SK-N-SH (cell line): Measurements from ENCODE around the gene LEKR1. TPM values are rescaled to one million over a fixed set of nuclear protein-coding genes. Genes with fewer than 3 reads are reported as not detected.

ENCODE experiments used
- CTCF ChIA-PET: fragments of 300-600, 350-600 bp; formaldehyde crosslinking; extraction: SDS; loops from one replicate; lab custom pipeline; 2021; lab: Yijun Ruan, JAX
- POLR2A ChIA-PET: fragments of 350-600 bp; sonication (Branson Sonifier 250); formaldehyde crosslinking; extraction: SDS; loops from one replicate; lab custom pipeline; 2020; ENCODE audit warnings: antibody characterized with exemption, inconsistent platforms; lab: Yijun Ruan, JAX
- DNase-seq: peaks from one replicate; pipeline ENCODE4 v3.0.0; 2012
- H2AFZ ChIP-seq: fragments of 200-600 bp; sonication (generic); 2 replicates; pipeline ENCODE4 v1.8.1; 2016; ENCODE audit warnings: antibody characterized with exemption, mild to moderate bottlenecking, low read depth
- H3F3A ChIP-seq: fragments of 200-600 bp; sonication (generic); replicated peaks from 2 replicates; pipeline ENCODE3; 2016; ENCODE audit warnings: antibody characterized with exemption, mild to moderate bottlenecking; ENCODE audit not compliant: insufficient read depth
- H3K27ac ChIP-seq, 2 experiments: fragments of 200-500 bp in 1 of 2; fragments of 200-600 bp in 1 of 2; sonication (Bioruptor generic) in 1 of 2; sonication (generic), shearing (Covaris generic) in 1 of 2; 2 replicates each; pipeline versions ENCODE4 v1.5.1 to v1.6.1; 2014 to 2016; ENCODE audit warnings: low read depth in 2 of 2, inconsistent platforms in 1 of 2, low read length in 1 of 2, mild to moderate bottlenecking in 1 of 2, mixed read lengths in 1 of 2
- H3K27me3 ChIP-seq: fragments of 200-600 bp; sonication (generic), shearing (Covaris generic); 2 replicates; pipeline ENCODE4 v1.6.1; 2016; ENCODE audit warnings: mixed run types; ENCODE audit not compliant: insufficient read depth
- H3K36me3 ChIP-seq, 2 experiments: fragments of 200-500 bp in 1 of 2; fragments of 200-600 bp in 1 of 2; sonication (Bioruptor generic) in 1 of 2; sonication (generic) in 1 of 2; replicated peaks in 1 of 2; 2 replicates each; pipeline versions ENCODE3 to v1.5.1; 2014 to 2016; ENCODE audit warnings: low read length in 1 of 2, mild to moderate bottlenecking in 1 of 2; ENCODE audit not compliant: insufficient read depth in 2 of 2, control insufficient read depth in 1 of 2
- H3K4me1 ChIP-seq, 2 experiments: fragments of 200-500 bp in 1 of 2; fragments of 200-600 bp in 1 of 2; sonication (Bioruptor generic) in 1 of 2; sonication (generic), shearing (Covaris generic) in 1 of 2; 2 replicates each; pipeline versions ENCODE4 v1.5.1 to v1.6.1; 2014 to 2016; ENCODE audit warnings: low read depth in 1 of 2, low read length in 1 of 2, mixed run types in 1 of 2; ENCODE audit not compliant: insufficient read depth in 2 of 2, control insufficient read depth in 1 of 2
- H3K4me2 ChIP-seq: fragments of 200-600 bp; sonication (generic), shearing (Covaris generic); 2 replicates; pipeline ENCODE4 v1.6.1; 2017; ENCODE audit warnings: mixed run types
- H3K4me3 ChIP-seq, 2 experiments: fragments of 200-500 bp in 1 of 2; fragments of 200-600 bp in 1 of 2; sonication (Bioruptor generic) in 1 of 2; sonication (generic), shearing (Covaris generic) in 1 of 2; 2 replicates each; pipeline versions ENCODE4 v1.5.1 to v1.8.1; 2014 to 2016; ENCODE audit warnings: low read depth in 2 of 2, inconsistent platforms in 1 of 2, low read length in 1 of 2, mild to moderate bottlenecking in 1 of 2, mixed read lengths in 1 of 2, moderate library complexity in 1 of 2
- H3K79me2 ChIP-seq: fragments of 200-600 bp; sonication (generic); 2 replicates; pipeline ENCODE4 v1.8.1; 2017; ENCODE audit warnings: mild to moderate bottlenecking; ENCODE audit not compliant: insufficient read depth
- H3K9ac ChIP-seq: fragments of 200-600 bp; sonication (generic); 2 replicates; pipeline ENCODE4 v1.6.1; 2017; ENCODE audit warnings: mixed run types
- H3K9me2 ChIP-seq: fragments of 200-600 bp; sonication (generic); 2 replicates; pipeline ENCODE4 v1.6.1; 2017; ENCODE audit warnings: mixed run types
- H3K9me3 ChIP-seq: fragments of 200-600 bp; sonication (generic); 2 replicates; pipeline ENCODE4 v1.6.1; 2017; ENCODE audit warnings: mixed run types, mild to moderate bottlenecking, moderate library complexity
- H4K20me1 ChIP-seq: fragments of 200-600 bp; sonication (generic); 2 replicates; pipeline ENCODE4 v1.6.1; 2017; ENCODE audit warnings: mild to moderate bottlenecking, mixed run types; ENCODE audit not compliant: insufficient read depth
- ELF1 ChIP-seq: IDR thresholded peaks from 2 replicates; pipeline ENCODE4 v1.4.0; 2012
- EP300 ChIP-seq, 2 experiments: IDR thresholded peaks; 2 replicates each; pipeline versions ENCODE4 v1.4.0 to v1.6.1; 2012; ENCODE audit warnings: borderline replicate concordance in 1 of 2, low read depth in 1 of 2, low read length in 1 of 2
- FOSL2 ChIP-seq: IDR thresholded peaks from 2 replicates; pipeline ENCODE4 v1.4.0; 2012; ENCODE audit warnings: low read depth, mild to moderate bottlenecking, moderate library complexity, borderline replicate concordance
- FOXM1 ChIP-seq: IDR thresholded peaks from 2 replicates; pipeline ENCODE4 v1.4.0; 2012; ENCODE audit warnings: low read depth, mild to moderate bottlenecking
- JUND ChIP-seq: IDR thresholded peaks from 2 replicates; pipeline ENCODE4 v1.4.0; 2012
- NFIC ChIP-seq: IDR thresholded peaks from 2 replicates; pipeline ENCODE4 v1.4.0; 2012; ENCODE audit warnings: borderline replicate concordance
- POLR2AphosphoS5 ChIP-seq: IDR thresholded peaks from 2 replicates; pipeline ENCODE4 v1.6.1; 2012; ENCODE audit warnings: low read depth, low read length
- RCOR1 ChIP-seq: fragments of 150-350 bp; IDR thresholded peaks from 2 replicates; pipeline ENCODE4 v1.6.1; 2017; ENCODE audit warnings: antibody characterized with exemption, low read length
- TCF12 ChIP-seq: IDR thresholded peaks from 2 replicates; pipeline ENCODE4 v1.4.0; 2012
- WGBS: methylation state at CpG from one replicate; pipeline ENCODE4 v1.1.6; 2017; ENCODE audit warnings: low lambda C conversion rate; 5-methylcytosine and 5-hydroxymethylcytosine counted together
- polyA plus RNA-seq, 3 experiments: library from polyadenylated mRNA; depleted of rRNA; stranded (reverse); fragments of >200 nt; gene quantifications; 2 replicates each; pipeline ENCODE4 v1.2.3, GENCODE V29; 2012
- TF ChIP-seq, protein P1 (sequence below): IDR thresholded peaks from 2 replicates; pipeline ENCODE4 v1.4.0; 2012; ENCODE audit warnings: low read depth, borderline replicate concordance
- TF ChIP-seq, protein P2 (sequence below): IDR thresholded peaks from 2 replicates; pipeline ENCODE4 v1.6.1; 2012; ENCODE audit warnings: mild to moderate bottlenecking, low read depth, low read length, moderate library complexity
- TF ChIP-seq, protein P3 (sequence below): IDR thresholded peaks from 2 replicates; pipeline ENCODE4 v1.4.0; 2012; ENCODE audit warnings: low read depth, borderline replicate concordance
- TF ChIP-seq, protein P4 (sequence below): IDR thresholded peaks from 2 replicates; pipeline ENCODE4; 2012
- TF ChIP-seq, protein P5 (sequence below): fragments of 200-600 bp; sonication (generic); IDR thresholded peaks from 2 replicates; pipeline ENCODE4 v1.6.1; 2017; ENCODE audit warnings: antibody characterized with exemption, mild to moderate bottlenecking, moderate library complexity

Gene LEKR1
- polyA plus RNA-seq, 1 of the 3 experiments (the other 2 are of a cell fraction) = 0.30 TPM

DNA sequence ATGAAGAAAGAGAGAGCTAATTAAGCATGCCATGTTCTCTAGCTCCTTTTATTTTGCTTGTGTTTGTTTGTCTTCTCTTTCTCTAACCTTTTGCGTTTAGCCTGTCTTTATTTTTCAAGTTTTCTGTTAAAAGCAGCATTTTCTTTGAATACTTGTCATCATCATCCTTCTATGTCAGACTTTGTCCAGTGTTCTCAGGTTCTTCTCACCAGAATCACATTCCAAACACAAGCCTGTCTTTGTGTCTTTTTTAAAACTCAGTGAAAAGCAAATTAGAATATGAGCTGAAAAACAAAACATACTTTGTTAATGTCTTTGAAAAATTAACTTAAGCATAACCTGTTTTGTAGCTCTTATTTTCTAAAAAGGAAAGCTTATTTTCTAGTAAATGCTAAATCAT is 62.4 kb downstream of the LEKR1 start:
- no peaks in the 10 kb centered on the region for H3K79me2 ChIP-seq
- no peaks in the 10 kb centered on the region for H3K9me2 ChIP-seq
- H3K36me3 ChIP-seq = no peaks in the 10 kb centered on the region
- no peaks in the 10 kb centered on the region for H3K27me3 ChIP-seq
- no peak overlapping the region for H3K4me3 ChIP-seq
- H3K9ac ChIP-seq = no peak overlapping the region
- peaks cover 0 to 6% of the 10 kb centered on the region in 2 experiments; a peak in 2 of 4 replicates for H3K4me1 ChIP-seq
- peaks cover 6% of the 10 kb centered on the region for H3F3A ChIP-seq
- no peak overlapping the region for H2AFZ ChIP-seq
- DNase-seq = no peak
- ChIA-PET POLR2A (no interaction called here), CTCF (interaction anchor here (1.1 kb wide), 2 partner anchors 10 to 71 kb away, joined by 3 read pairs; no protein-coding TSS in a partner anchor)
- H3K27ac ChIP-seq = peak overlapping the region in 1 of 2 experiments; percentile 39; a peak in 1 of 4 replicates
- no peaks in the 10 kb centered on the region for H4K20me1 ChIP-seq
- H3K4me2 ChIP-seq = no peak overlapping the region
- TF ChIP-seq, protein P1, sequence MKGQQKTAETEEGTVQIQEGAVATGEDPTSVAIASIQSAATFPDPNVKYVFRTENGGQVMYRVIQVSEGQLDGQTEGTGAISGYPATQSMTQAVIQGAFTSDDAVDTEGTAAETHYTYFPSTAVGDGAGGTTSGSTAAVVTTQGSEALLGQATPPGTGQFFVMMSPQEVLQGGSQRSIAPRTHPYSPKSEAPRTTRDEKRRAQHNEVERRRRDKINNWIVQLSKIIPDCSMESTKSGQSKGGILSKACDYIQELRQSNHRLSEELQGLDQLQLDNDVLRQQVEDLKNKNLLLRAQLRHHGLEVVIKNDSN = no peak
- TF ChIP-seq, protein P2, sequence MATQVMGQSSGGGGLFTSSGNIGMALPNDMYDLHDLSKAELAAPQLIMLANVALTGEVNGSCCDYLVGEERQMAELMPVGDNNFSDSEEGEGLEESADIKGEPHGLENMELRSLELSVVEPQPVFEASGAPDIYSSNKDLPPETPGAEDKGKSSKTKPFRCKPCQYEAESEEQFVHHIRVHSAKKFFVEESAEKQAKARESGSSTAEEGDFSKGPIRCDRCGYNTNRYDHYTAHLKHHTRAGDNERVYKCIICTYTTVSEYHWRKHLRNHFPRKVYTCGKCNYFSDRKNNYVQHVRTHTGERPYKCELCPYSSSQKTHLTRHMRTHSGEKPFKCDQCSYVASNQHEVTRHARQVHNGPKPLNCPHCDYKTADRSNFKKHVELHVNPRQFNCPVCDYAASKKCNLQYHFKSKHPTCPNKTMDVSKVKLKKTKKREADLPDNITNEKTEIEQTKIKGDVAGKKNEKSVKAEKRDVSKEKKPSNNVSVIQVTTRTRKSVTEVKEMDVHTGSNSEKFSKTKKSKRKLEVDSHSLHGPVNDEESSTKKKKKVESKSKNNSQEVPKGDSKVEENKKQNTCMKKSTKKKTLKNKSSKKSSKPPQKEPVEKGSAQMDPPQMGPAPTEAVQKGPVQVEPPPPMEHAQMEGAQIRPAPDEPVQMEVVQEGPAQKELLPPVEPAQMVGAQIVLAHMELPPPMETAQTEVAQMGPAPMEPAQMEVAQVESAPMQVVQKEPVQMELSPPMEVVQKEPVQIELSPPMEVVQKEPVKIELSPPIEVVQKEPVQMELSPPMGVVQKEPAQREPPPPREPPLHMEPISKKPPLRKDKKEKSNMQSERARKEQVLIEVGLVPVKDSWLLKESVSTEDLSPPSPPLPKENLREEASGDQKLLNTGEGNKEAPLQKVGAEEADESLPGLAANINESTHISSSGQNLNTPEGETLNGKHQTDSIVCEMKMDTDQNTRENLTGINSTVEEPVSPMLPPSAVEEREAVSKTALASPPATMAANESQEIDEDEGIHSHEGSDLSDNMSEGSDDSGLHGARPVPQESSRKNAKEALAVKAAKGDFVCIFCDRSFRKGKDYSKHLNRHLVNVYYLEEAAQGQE = no peak
- no peak for TF ChIP-seq RCOR1
- 78% methylated on average over 1 of the region's 1 CpG for WGBS
- no peaks in the 10 kb centered on the region for H3K9me3 ChIP-seq

DNA sequence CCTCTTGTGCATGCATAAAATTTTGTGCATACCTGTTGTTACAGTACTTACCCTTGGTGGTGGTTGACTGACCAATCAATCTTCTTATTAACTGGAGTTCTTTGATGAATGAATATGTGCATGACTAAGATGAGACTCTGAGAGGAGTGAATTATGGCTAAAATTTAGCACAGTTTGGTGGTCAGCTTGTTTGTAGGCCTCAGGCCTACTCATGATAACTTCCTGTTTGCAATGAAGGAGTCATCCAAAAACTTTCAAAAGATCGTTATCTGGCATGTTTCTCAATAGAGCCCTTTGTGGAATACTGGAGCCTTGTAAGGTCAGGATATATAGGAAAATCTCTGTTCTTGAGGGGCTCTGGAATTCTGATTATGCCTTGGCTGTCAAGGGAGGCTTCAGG is 66.5 kb downstream of the LEKR1 start:
- Histone ChIP-seq H3K4me2 (peak overlapping the region; percentile 7; the same call in 1 of the 2 replicates), H3K9me2 (no peaks in the 10 kb centered on the region), H3K4me1 (peaks cover 0 to 6% of the 10 kb centered on the region in 2 experiments; a peak in 2 of 4 replicates), H3K79me2 (no peaks in the 10 kb centered on the region), H3F3A (peaks cover 6% of the 10 kb centered on the region), H3K27me3 (no peaks in the 10 kb centered on the region), H3K36me3 (no peaks in the 10 kb centered on the region), H3K9ac (no peak overlapping the region), H3K27ac (peak overlapping the region in 1 of 2 experiments; percentile 45; a peak in 1 of 4 replicates), H2AFZ (peak overlapping the region; percentile 38; the same call in 1 of the 2 replicates), H3K4me3 (no peak overlapping the region), H4K20me1 (no peaks in the 10 kb centered on the region), H3K9me3 (peaks cover 7% of the 10 kb centered on the region; the same call in 1 of the 2 replicates)
- peak; percentile 73; the same call in 1 of the 2 replicates for TF ChIP-seq FOSL2
- TF ChIP-seq JUND = peak; percentile 62
- TF ChIP-seq, protein P3, sequence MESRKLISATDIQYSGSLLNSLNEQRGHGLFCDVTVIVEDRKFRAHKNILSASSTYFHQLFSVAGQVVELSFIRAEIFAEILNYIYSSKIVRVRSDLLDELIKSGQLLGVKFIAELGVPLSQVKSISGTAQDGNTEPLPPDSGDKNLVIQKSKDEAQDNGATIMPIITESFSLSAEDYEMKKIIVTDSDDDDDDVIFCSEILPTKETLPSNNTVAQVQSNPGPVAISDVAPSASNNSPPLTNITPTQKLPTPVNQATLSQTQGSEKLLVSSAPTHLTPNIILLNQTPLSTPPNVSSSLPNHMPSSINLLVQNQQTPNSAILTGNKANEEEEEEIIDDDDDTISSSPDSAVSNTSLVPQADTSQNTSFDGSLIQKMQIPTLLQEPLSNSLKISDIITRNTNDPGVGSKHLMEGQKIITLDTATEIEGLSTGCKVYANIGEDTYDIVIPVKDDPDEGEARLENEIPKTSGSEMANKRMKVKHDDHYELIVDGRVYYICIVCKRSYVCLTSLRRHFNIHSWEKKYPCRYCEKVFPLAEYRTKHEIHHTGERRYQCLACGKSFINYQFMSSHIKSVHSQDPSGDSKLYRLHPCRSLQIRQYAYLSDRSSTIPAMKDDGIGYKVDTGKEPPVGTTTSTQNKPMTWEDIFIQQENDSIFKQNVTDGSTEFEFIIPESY = no peak
- no peak for TF ChIP-seq POLR2AphosphoS5
- TF ChIP-seq, protein P4, sequence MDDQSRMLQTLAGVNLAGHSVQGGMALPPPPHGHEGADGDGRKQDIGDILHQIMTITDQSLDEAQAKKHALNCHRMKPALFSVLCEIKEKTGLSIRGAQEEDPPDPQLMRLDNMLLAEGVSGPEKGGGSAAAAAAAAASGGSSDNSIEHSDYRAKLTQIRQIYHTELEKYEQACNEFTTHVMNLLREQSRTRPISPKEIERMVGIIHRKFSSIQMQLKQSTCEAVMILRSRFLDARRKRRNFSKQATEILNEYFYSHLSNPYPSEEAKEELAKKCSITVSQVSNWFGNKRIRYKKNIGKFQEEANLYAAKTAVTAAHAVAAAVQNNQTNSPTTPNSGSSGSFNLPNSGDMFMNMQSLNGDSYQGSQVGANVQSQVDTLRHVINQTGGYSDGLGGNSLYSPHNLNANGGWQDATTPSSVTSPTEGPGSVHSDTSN = peak; percentile 81
- TF ChIP-seq, protein P5, sequence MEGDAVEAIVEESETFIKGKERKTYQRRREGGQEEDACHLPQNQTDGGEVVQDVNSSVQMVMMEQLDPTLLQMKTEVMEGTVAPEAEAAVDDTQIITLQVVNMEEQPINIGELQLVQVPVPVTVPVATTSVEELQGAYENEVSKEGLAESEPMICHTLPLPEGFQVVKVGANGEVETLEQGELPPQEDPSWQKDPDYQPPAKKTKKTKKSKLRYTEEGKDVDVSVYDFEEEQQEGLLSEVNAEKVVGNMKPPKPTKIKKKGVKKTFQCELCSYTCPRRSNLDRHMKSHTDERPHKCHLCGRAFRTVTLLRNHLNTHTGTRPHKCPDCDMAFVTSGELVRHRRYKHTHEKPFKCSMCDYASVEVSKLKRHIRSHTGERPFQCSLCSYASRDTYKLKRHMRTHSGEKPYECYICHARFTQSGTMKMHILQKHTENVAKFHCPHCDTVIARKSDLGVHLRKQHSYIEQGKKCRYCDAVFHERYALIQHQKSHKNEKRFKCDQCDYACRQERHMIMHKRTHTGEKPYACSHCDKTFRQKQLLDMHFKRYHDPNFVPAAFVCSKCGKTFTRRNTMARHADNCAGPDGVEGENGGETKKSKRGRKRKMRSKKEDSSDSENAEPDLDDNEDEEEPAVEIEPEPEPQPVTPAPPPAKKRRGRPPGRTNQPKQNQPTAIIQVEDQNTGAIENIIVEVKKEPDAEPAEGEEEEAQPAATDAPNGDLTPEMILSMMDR = no peak
- TF ChIP-seq FOXM1 = peak; percentile 47; the same call in 1 of the 2 replicates
- peak; percentile 43; the same call in 1 of the 2 replicates for TF ChIP-seq NFIC
- TF ChIP-seq ELF1 = 0 out of 2 replicates have a peak, but pooled peaks have one; percentile 42
- TF ChIP-seq TCF12 = peak; percentile 51
- peak in 1 of 2 experiments; percentile 68; a peak in 2 of 4 replicates for TF ChIP-seq EP300 (IDR thresholded peaks at IDR 0.05; ENCODE audit: borderline replicate concordance in 1 of 2, low read depth in 1 of 2, low read length in 1 of 2)
- ChIA-PET CTCF (no interaction called here), POLR2A (no interaction called here)
- DNase-seq = no peak
- WGBS = 21% methylated on average over 1 of the region's 1 CpG
